ENCODE results near the gene GSC2.

GSC2 gene

DNA sequence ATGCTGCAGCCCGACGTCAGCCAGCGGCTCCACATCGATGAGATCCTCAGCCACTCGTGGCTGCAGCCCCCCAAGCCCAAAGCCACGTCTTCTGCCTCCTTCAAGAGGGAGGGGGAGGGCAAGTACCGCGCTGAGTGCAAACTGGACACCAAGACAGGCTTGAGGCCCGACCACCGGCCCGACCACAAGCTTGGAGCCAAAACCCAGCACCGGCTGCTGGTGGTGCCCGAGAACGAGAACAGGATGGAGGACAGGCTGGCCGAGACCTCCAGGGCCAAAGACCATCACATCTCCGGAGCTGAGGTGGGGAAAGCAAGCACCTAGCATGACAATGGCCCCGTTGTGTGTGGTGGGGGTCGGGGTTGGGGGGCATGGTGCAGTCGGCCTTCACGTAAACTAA, 17.9 kb downstream of the GSC2 start:
- no peak for DNase-seq

DNA sequence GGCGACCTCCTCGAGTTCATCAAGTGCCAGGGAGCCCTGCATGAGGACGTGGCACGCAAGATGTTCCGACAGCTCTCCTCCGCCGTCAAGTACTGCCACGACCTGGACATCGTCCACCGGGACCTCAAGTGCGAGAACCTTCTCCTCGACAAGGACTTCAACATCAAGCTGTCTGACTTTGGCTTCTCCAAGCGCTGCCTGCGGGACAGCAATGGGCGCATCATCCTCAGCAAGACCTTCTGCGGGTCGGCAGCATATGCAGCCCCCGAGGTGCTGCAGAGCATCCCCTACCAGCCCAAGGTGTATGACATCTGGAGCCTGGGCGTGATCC, 18.4 kb downstream of the GSC2 start:
- no peak for DNase-seq

DNA sequence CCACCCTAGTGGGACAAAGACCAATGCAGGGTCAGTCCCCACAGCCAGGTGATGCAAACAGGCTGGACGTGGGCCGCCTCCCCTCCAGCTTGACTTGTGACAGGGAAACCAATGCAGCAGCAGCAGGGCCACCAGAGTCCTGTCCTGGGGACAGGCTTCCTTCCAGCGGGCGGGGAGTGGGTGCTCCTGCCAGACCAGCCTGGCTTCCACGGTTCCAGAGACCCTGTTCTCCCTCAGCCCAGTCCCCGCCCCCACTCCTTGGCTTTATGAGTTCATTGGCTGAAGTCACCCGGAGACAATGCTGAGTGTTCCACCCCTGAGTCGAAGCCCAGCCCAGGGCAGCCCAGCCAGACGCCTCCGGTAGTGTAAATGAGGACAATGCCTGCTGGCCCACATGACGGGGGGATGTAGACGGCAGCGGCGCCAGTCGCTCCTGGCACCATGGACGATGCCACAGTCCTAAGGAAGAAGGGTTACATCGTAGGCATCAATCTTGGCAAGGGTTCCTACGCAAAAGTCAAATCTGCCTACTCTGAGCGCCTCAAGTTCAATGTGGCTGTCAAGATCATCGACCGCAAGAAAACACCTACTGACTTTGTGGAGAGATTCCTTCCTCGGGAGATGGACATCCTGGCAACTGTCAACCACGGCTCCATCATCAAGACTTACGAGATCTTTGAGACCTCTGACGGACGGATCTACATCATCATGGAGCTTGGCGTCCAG, 19.0 kb downstream of the GSC2 start, which contains the start of gene TSSK2:
TSSK2 (plus strand) TSS at position 350 of the 726 bp plus-strand sequence; CDS start at position 442, 92 bp downstream.
- no peak for DNase-seq

DNA sequence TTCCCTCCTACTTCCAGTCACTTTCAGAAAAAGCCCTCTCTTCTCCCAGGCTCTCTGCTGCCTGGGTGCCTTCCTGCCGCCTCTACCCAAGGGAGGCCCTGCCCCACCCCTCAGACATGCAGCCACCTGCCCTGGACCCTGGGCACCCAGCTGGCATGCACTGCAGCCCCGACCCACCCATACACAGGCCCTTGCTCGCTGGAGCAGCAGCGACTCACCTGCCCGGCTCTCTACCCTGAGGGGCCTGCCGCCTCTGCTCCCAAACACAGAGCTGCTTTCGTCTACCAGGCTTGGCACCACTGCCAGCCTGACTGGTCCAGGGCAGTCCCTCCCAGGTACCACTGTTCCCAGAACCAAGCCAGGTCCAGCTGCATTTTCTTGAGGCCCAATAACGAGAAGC, 20.2 kb downstream of the GSC2 start:
- no peak for DNase-seq

DNA sequence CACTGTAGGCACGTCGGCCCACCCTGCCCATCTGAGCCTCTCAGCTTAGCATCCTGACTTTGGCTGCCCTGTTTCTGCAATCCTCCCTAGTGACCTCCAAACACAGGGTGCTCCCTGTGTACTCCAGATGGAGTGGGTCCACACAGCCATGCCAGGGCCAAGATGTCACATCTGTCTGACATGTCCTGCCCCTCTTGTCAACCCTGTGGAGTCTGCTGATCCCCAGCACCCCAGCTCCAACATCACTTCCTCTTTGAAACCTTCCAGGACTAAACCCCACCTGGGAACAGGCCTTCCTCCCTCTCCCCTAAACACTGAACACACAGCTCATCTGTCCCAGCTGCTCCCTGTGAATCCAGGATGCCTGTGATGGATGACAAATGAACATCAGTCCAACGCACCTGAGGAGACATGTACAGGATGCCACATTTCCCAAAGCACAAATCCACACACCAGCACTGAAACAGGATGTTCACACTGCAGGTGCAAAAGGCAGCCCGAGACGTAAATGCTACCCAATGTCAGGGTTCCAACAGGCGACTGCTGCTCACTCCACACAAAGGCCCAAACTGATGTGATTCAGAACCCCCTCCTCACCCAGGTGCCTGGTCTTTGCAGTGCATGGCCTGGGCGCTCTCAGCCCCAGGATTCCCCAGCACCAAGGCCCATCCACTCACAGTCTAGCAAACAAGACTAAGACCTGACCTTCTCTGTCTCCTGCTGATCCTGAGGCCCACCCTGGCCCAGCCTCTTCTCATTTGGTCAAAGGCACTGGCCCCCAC, 21.0 kb downstream of the GSC2 start:
- no peak for DNase-seq

DNA sequence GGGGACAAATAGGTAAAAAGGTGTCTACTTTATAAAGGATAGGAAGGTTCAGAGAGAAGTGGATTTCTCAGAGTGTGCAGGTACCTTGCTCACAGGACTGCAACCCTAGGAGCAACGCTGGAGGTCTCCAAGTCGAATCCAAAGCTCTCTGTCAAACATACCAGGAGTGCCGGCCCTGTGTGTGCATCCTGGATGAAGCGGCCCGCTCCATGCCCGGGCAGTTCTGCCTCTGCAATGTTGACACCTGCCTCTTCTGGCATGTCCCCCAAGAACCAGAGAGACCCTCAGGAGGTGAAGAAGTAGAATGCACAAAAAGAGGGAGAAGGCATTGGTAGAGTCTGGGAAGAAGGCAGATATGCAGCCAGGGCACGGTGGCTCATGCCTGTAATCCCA, 22.1 kb downstream of the GSC2 start:
- DNase-seq: no peak

DNA sequence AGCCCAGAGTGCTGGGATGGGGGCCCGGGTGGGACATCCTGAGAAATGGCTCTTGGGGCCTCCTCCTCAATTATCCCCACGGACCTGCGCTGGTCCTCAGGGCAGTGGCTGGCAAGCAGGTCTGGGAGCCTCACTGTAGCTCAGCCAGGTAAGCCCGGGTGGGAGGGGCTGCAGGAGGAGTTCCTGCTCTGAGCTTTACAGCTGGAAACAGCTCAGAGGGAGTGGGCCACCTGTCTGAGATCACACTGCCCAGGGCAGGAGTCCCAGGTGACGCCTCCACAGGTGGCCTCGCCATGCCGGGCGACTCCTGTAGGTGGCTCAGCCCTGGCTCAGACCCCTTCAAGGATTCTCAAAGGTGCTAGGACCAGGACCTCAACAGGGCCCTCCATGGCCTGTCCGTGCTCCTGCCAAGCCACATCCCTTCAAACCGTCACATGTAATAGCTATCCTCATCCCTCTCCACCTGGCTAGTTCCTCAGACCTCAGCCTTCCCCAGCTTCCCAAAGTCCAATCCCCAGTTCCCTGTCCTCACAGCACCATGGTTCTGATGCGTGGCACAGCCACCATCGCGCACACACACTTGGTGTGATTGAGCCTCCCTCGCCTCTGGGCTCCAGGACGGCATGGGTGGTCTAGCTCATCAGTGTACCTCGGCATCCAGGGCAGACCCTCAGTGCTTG, 22.6 kb downstream of the GSC2 start:
- DNase-seq: no peak

DNA sequence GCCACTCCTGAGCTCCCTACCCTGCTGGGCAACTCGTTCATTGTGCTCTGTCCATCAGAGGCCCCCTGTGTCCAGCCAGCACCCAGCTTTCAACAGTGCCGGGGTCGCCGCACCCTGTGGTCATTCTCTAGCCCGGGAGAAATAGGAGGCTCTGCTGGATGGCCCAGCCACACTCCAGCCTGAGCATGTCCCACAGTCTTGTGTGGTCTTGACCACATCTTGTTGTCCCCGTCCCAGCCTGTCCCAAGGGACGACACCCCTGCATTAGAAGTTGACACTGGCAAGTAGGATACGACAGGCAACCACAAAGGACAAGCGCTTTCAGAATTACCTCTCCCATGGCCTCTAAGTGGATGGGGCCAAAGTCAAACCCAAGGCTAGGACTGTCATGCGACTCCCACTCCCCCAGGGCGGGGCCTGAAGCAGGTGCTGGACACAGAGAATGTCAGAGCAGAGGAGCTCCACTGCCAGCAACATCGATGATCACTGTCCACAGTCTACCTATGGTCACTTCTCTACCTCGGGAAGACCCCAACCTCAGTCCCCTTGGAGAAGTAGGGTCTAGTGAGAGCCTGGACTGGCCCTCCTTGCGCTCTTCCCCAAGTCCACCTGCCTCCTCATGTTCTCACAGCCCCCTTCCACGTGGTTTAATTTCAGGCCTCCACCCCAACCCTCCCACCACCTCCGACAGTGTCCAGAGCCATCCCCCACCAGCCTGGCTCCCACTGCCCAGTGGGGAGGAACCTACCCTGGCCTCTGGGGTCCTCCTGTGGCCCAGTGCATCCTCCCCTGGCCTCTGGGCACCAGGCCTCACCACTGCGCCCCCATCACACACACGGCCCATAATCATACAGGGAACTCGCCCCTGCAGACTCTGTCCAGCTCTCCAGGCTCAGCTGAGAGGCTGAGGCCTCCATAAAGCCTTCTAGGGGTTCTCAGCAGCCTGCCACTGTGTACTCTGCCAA, 23.5 kb downstream of the GSC2 start:
- no peak for DNase-seq

DNA sequence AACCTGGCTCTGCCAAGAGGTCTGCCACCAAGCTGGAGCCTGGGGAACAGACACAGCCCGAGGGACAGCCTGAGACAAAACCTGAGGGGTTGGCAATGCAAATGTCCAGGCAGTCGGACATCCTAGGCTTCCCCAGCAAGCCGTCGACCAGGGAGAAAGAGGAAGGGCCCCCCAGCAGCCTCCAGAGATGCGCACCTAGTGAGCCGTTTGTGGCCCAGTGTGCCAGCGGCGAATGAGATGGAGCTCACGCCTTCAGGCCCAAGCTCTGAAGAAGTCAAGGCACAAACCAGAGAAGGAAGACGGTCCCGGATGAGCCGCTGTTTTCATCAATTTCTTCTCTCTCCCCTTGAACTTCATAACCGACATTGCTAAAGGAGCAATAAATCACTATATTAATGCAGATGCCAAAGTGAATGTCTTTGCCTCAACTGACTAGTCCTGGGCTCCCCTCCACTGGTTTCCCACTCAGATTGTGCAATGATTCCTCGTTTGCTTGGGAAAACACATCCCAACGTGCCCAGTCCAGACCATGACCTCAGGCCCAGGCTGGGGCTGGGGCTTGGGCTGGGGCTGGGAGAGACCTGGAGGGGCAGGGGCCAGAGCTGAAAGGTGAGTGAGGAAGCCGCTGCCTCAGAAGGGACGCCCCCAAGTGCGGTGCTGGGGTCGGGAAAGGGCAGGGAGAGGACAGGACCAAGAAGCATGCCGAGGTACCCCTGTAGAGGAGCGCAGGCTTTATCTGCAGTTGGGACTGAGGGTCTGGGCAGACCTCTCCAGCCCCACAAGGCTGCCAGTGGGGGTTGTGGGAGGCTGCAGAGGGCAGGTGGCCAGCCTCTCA, 24.4 kb downstream of the GSC2 start:
- no peak for DNase-seq

DNA sequence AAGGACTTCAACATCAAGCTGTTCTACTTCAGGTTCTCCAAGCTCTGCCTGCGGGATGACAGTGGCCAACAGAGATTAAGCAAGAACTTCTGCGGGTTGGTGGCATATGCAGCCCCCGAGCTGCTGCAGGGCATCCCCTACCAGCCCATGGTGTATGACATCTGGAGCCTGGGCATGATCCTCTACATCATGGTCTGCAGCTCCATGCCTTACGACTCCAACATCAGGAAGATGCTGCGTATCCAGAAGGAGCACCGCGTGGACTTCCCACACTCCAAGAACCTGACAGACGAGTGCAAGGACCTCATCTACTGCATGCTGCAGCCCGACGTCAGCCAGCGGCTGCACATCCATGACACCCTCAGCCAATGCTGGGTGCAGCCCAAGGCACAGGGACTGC, 25.1 kb downstream of the GSC2 start:
- no peak for DNase-seq

DNA sequence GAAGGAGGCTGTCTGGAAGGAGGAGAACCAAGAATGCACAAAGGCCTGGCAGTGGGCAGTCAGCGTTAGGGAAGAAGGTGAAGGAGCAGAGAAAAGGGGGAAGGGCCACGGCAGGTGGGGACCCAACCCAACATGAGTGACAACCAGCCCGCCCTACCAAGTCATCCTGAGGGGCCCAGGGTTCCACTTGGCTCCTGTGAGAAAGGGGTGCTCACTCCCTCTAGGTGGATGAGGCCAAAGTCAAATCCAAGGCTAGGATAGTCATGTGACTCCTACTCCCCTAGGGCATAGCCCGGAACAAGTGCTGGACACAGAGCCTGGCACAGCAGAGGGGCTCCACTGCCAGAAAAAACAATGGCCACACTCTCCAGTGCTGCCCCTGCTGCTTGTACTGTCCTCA, 25.7 kb downstream of the GSC2 start:
- no peak for DNase-seq

DNA sequence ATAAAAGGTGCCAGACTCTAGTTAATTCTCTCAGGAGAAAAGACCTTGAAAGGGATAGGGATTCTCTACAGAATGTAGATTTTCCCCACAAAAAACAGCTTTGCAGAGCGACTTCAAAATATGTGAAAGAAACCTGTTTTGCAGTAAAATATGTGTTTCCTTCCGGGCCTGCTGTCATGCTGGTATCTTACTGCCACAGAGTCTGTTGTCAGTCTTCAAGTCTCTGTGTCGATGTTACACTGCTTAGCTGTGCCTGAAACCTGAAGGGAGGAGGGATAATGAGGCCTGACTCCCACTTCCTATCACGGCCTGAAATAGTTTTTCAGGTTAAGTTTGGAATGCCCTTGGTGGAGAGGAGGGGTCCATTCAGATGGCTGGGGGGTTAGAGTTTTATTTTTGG, 26.2 kb downstream of the GSC2 start:
- DNase-seq: no peak

DNA sequence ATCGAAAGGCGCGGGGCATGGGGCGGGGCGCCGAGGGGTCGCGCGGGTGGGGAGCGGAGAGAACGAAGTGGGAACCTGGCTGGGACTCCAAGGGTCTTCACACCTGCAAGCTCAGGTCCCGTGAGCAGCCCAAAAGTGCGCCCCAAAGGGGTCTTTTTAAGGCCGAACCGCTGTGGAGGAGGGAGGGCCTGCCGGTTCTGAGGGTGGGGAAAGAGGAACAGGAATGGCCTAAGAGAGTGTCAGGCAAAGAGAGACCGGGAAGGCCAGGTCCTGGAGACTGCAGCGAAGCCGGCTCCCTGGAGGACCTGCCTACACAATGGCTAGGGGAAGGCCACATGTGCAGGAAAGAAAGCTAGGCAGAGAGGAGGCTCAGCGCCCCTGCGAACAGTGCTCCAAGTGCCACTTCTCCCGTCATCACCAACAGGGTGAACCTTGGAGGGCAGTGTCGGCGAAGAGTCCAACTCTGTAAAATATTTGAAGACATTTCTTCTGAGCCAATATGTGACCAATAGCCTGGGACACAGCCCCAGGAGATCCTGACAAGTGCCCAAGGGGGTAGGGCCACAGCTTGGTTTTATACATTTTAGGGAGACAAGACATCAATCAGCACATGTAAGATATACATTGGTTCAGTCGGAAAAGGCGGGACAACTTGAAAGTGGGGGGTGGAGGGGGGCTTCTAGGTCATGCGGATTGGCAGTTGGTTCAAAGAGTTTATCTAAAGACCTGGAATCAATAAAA, 27.2 kb downstream of the GSC2 start:
- peak; percentile 30 to 38 for DNase-seq

DNA sequence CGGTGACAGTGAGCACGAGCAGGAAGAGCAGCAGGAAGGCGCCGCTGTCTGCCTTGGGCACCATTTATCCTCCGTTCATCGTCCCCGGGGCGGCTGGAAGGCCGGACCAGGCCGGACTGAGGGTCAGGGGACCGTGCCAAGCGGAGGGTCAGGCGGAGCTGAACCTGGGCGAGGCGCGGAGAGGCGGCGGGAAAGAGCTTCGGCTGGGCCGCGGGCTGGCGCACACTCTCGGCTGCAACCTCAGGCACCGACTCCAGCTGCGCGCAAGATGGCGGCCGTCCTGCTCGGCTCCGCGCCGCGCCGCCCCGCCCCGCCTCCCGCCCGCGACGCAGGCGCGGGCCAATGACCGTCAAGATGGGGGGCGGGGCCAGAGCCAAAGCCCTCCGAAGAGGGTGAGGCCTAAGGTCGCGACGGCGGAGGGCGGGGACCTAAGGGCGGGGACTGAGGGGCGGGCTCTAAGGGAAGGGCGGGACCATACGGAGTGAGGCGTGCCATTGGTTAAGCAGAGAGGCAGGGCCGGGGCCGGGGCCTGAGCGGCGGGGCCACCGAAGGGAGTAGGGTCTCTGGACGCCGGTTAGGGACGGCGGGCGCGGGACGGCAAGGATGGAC, 27.8 kb downstream of the GSC2 start, which contains the start of gene DGCR2:
DGCR2 (minus strand) TSS at position 270 of the 609 bp plus-strand sequence; CDS start at position 64, 206 bp downstream.
- DNase-seq: peak; percentile 88 to 92

DNA sequence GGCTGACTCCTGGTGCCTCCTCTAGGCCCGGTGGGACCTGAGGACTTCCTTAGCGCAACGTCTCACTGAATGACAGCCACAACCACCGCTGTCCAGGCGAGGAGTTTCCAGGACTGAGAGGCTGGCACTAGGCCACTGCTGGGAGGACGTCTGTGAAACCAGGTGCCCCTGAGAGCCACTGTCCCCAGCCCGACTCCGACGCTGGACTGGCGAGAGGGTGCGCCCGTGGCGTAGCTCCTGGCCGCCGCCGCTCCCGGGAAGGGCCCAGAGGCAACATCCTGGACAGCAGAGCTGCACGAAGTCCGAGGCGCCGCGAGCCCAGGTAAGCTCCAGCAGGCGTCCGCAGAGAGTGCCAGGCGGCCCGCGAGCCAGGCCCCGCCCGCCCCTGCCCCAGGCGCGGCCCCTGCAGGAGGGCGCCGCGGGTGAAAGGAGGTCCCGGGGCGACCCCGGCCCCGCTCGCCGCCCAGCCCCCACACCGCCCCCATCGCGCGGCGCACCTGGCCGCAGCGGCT, 28.4 kb downstream of the GSC2 start:
- DNase-seq: peak in 1 of 2 experiments; percentile 32

DNA sequence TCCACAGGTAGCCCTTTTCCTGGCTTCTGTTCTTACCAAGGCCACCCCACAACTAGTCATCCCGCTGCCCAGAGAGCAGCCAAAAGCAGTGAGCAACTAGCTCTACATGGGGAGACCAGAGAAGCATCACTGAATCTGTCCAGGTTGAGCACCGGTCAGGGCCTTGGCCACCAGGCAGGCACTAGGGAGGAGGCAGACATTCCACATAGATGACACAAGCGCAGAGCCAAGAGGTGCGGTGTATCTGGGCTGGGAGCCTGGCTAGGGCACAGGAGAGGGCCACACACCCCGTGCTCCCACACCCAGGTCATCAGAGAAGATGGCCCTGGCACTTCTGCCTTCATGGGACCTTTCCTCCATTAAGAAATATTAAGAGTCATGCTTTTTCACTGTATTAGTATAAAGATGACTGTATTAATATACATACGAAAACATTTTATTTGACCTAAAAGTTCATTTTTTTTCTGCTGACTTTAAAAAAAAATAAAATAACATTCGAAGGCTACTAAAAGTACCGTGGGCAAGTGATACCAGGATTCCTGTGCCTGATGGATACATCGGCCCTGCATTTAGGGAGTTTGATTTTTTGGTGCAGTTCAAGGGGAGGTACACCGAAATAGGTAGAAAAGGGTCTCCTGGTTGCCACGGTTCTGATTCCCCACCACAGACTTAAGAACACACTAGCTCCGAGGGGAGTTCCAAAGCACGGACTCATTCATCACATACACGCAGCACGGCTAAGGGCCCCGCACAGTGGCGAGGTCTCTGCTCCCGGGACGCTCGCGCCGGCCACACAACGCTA, 29.1 kb downstream of the GSC2 start:
- DNase-seq: no peak

DNA sequence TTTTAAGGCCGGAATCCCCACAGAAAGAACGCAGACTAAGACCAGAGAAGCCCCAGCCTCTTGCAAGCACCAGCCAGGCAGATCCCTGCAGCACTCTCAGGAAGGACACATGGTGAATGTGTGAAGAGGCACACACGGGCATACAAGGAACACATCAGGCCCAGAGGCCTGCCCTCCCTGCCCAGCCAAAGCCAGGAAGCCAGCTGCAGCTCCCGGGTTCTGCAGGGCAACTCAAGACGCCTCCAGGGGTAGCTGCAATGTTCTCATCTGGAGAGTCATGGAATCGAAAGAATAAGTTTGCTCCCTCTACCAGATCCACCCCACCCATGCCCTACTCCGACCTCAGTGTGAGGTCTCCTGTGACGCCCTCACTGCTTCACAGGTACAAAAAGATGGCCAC, 30.1 kb downstream of the GSC2 start:
- no peak for DNase-seq

DNA sequence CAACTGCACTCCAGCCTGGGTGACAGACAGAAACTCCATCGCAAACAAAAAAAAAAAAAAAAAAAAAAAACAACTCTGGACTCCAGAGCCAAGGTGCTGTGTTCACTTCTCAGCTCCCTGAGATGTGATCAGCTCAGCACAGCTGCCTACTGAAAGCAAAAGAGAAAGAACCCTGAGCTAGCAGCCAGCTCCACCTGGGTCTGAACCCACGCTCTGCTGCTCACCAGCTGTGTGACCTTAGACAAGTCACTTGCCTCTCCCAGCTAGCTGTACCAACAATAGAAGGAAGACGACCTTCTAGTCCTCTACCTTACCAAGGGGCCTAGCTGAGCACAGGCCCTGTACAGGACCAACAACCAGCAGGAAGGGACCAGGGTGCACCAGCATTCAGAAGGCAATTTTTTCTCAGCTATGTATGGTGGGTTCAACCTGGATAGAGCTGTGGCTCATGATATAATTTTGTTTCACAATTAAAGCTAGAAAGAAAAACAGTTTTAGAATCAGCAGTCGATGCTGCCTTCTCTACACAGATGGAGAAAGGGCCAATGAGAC, 31.7 kb downstream of the GSC2 start:
- DNase-seq: no peak

DNA sequence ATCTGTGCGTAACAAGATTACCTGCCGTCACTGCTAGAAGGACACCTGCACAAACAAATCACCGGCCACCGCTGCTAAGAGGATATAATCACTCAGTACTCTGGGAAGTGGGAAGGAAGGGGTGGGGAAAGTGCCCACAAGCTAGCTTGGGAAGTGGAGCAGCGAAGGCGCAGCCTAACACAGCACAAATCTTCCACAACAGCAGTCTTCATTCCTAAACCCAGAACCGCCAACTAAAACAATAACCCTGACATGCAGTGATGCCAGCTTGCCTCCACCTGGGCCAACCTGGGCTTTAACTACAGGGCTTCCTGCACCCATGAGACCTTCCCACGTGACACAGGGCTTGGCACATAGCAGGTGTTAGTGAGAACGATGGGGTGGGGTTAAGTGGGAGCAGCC, 33.0 kb downstream of the GSC2 start:
- DNase-seq: peak in 1 of 2 experiments; percentile 69

Measured in SHP77 (cell line).